Spinal cord (tissue), 10 donors: ENCODE data around the gene AGT. TPM values are rescaled to one million over a fixed set of nuclear protein-coding genes. Genes with fewer than 3 reads are reported as not detected.

Experiments
- DNase-seq, 6 donors: peaks; one replicate each; pipeline versions ENCODE4 v3.0.0 to v3.0.0-alpha.2; 2013 to 2015; ENCODE audit warnings: low spot score in 6 of 6, low read depth in 4 of 6
- H3K27ac ChIP-seq: one replicate; pipeline ENCODE4 v1.5.1; 2013; ENCODE audit warnings: low read depth, low read length, control low read depth
- H3K27me3 ChIP-seq: one replicate; pipeline ENCODE4 v1.6.1; 2013; ENCODE audit warnings: low read length; ENCODE audit not compliant: control insufficient read depth, insufficient read depth
- H3K36me3 ChIP-seq: one replicate; pipeline ENCODE4 v1.6.1; 2013; ENCODE audit warnings: low read length; ENCODE audit not compliant: control insufficient read depth, insufficient read depth
- H3K4me1 ChIP-seq: one replicate; pipeline ENCODE4 v1.6.1; 2013; ENCODE audit warnings: low read length; ENCODE audit not compliant: control insufficient read depth, insufficient read depth
- H3K4me3 ChIP-seq: one replicate; pipeline ENCODE4 v1.5.1; 2013; ENCODE audit warnings: low read depth, low read length, control low read depth
- H3K9me3 ChIP-seq: one replicate; pipeline ENCODE4 v1.6.1; 2013; ENCODE audit warnings: low read length; ENCODE audit not compliant: control insufficient read depth, insufficient read depth
- WGBS: methylation state at CpG from one replicate; pipeline ENCODE4 v1.1.5; 2013; ENCODE audit warnings: missing lambda C conversion rate; ENCODE audit not compliant: insufficient coverage; 5-methylcytosine and 5-hydroxymethylcytosine counted together
- long read RNA-seq, 4 donors: transcript quantifications; one replicate each; lab custom pipeline, GENCODE V29; 2026
- polyA plus RNA-seq, 2 donors: library from polyadenylated mRNA; unstranded; fragments of 120-200 nt; gene quantifications; one replicate each; pipeline ENCODE4 v1.2.1, GENCODE V29; 2013; ENCODE audit not compliant: insufficient read length in 2 of 2
- total RNA-seq, 2 donors: library from RNA; depleted of rRNA in 1 of 2; stranded (reverse); fragments of 120-200 nt in 1 of 2; fragments of >200 nt in 1 of 2; gene quantifications; one replicate each; pipeline versions ENCODE4 v1.2.3 to v1.2.4, GENCODE V29; 2013 to 2014
- donor health status: healthy.

AGT gene
- total RNA-seq (100 to 1,000 TPM; 155 to 174 TPM), polyA plus RNA-seq (100 to 1,000 TPM; 324 to 452 TPM)
- long read RNA-seq, donor 1, transcript AGT-201 (5 exons, 2,291 nt) = major isoform, 161 of 327 reads
- long read RNA-seq, donor 1, partial matches to known transcripts = 166 of 327 reads
- long read RNA-seq, donor 1, other reads (novel, unspliced or antisense) = 0 of 327 reads
- long read RNA-seq, donor 2, transcript AGT-201 (5 exons, 2,291 nt) = major isoform, 65 of 137 reads
- long read RNA-seq, donor 2, partial matches to known transcripts = 72 of 137 reads
- long read RNA-seq, donor 2, other reads (novel, unspliced or antisense) = 0 of 137 reads
- long read RNA-seq, donor 3, transcript AGT-201 (5 exons, 2,291 nt) = major isoform, 63 of 136 reads
- long read RNA-seq, donor 3, partial matches to known transcripts = 73 of 136 reads
- long read RNA-seq, donor 3, other reads (novel, unspliced or antisense) = 0 of 136 reads
- long read RNA-seq, donor 4 = 0 reads

DNA sequence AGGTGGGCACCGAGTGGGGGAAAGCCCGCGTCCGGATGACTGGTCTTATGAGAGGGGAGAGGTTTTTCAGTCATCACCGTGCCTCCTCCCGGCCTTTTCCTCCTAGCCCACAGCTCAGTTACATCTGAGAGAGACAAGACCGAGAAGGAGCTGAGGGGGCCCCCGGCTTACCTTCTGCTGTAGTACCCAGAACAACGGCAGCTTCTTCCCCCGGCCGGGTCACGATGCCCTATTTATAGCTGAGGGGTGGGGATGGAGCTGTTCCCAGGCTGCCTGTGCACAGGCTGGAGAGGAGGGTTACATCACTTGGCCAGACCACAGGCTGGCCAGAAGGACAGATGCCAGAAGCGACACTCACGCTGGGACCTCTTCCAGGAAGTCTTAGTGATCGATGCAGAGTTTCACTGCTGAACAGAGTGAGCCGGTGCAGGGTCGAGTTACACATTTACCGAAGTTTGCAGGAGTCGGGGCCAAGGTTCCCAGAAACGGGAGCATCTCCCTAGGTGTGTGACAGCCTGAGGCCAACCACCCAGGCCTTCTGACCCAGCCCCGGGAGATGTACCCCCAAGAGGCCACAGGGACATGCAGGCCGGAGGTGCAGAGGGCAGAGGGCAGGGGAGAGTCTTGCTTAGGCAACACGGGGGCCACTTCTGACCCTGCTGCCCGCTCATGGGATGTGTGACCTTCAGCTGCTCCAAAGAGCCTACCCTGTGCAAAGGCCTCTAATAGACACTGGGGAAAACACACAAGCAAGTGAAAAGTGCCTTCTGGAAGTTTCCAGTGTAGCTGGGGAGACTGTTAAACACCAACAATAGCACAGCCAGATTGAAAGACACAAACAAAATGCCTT lies at the start of gene AGT:
Gene AGT (minus strand): TSS at position 208 of the 850 bp plus-strand sequence. CDS start 3,299 bp downstream, outside the sequence.
- Histone ChIP-seq H3K36me3 (peaks cover 12% of the 10 kb centered on the region), H3K27me3 (no peaks in the 10 kb centered on the region), H3K9me3 (peaks cover 2% of the 10 kb centered on the region), H3K27ac (peak within 1 kb of the TSS; percentile 85), H3K4me1 (peaks cover 46% of the 10 kb centered on the region), H3K4me3 (peak within 1 kb of the TSS; percentile 28)
- WGBS = 35% methylated on average over 20 of the region's 24 CpGs
- DNase-seq = peak in 4 of 6 donors; percentile 70 to 90 (median 77)

DNA sequence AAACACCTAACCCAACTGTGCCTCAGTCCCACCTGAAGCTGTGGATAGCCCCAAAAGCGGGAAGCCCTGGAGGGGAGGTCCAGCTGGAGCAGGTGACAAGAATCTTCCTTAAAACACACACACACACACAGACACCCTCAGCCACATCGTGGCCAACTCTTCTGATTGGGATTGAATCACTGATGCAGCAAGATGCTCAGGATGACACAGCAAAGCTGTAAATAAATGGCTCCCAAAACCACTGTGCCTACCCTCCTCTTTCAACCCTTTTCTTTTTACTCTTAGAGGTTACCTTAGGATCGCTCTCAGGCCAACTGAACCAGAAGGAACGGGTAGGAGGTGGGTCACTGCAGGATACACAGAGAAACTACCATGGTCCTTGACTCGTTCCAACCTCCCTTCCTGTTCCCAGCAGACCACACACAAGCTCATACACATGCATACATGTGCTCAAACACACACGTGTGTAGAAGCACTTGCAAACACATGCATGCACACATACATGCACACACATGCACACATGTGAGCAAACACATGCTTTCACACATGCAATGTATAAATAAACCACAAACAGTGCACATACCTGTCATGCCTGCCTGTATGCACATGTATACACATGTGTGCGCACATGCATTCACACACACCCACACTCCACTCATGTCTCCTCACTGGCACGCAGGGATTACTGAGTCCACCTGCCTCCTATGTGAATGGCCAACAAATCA lies 47.7 kb upstream of the AGT start:
- no peak overlapping the region for H3K4me3 ChIP-seq
- no peak overlapping the region for H3K27ac ChIP-seq
- H3K9me3 ChIP-seq = no peaks in the 10 kb centered on the region
- H3K4me1 ChIP-seq = no peaks in the 10 kb centered on the region
- 92% methylated on average over 6 of the region's 8 CpGs for WGBS
- no peak for DNase-seq
- no peaks in the 10 kb centered on the region for H3K36me3 ChIP-seq
- no peaks in the 10 kb centered on the region for H3K27me3 ChIP-seq

DNA sequence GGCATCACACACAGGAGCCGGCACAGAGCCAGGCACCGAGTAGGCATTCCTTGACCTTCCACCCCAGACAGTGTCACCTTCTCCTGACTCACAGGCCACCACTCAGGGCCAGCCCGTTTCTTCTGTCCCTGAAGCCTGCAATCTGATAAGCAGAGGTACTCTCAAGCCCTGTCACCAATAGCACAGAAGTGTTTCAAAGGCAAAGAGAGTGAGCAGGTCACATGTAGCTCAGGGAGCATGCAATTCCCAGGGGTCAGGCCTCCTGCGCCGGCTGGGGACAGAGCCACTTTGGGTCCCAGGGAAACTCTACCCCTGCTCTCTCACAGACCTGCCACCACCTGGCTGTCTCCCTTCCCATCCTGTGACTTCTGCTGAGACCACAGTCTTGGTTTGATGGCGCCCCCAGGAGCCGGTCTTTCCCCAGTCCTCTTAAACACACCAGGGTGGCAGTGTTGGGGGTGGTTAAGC lies 46.5 kb upstream of the AGT start:
- no peaks in the 10 kb centered on the region for H3K4me1 ChIP-seq
- no peak overlapping the region for H3K27ac ChIP-seq
- H3K4me3 ChIP-seq = no peak overlapping the region
- DNase-seq = no peak
- WGBS = 69% methylated on average over 5 of the region's 7 CpGs
- H3K36me3 ChIP-seq = no peaks in the 10 kb centered on the region
- no peaks in the 10 kb centered on the region for H3K9me3 ChIP-seq
- no peaks in the 10 kb centered on the region for H3K27me3 ChIP-seq

DNA sequence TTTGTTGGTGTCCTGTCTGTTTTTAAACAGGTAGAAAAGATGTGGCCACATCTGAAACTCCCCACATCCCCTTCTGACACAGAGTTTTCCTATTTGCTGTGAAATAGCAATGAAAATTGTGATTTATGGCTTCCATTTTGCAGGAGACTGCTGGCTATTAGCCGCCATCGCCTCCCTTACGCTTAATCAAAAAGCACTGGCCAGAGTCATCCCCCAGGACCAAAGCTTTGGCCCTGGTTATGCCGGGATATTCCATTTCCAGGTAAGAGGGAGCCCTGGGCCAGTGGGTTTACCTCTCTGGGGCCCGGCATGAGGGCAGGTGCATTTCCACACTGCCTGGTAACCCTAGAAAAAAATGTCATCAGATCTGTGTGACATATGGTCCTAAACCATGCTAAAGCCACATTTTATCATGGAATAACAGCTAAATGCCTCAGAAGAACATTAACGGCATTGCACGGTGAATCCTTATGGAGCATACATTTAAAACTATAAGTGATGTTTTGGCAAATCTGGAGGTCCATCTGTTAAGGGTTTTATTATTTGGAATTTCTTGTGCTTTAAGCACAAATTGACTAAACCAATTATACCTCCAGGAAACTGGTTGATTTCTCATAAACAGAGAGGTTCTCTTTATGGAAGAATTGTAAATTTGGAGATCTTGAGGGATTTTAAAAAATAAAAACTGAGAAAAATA lies 45.6 kb upstream of the AGT start:
- Histone ChIP-seq H3K27ac (no peak overlapping the region), H3K9me3 (no peaks in the 10 kb centered on the region), H3K27me3 (no peaks in the 10 kb centered on the region), H3K4me1 (no peaks in the 10 kb centered on the region), H3K36me3 (no peaks in the 10 kb centered on the region), H3K4me3 (no peak overlapping the region)
- DNase-seq = peak in 2 of 6 donors; percentile 59 to 60
- WGBS = 69% methylated on average over 5 of the region's 7 CpGs

DNA sequence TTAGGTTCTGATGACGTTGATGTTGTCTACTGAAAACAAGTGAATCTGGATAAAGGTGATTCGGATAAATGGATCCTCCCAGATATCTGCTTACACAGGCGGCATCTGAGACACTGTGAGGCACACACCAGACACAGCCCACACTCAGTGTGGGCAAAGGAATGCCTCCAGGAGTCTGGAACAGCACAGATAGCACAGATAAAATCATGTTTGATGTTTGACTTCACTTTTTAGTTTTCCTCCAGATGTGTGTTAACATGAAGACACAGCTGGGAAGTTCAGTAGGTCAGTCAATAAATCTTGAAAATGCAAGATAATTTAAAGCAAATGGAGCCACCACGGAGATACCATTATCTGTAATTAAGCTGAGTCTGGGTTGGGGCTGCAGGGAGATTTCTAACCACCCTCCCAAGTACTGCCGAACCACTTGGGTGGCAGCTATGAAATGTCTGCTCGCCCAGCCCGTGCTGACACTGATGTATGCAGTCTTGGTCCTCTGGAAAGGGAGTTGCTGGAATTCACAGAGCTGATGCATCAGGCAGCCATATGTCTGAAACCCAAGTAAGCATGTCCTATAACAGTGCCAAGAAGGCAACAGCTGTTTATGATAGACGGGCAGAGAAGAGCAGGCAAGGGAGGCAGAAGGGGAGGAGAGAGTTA lies 44.9 kb upstream of the AGT start:
- DNase-seq = peak in 2 of 6 donors; percentile 70 to 84
- 47% methylated on average over 3 of the region's 8 CpGs for WGBS
- H3K27me3 ChIP-seq = no peaks in the 10 kb centered on the region

DNA sequence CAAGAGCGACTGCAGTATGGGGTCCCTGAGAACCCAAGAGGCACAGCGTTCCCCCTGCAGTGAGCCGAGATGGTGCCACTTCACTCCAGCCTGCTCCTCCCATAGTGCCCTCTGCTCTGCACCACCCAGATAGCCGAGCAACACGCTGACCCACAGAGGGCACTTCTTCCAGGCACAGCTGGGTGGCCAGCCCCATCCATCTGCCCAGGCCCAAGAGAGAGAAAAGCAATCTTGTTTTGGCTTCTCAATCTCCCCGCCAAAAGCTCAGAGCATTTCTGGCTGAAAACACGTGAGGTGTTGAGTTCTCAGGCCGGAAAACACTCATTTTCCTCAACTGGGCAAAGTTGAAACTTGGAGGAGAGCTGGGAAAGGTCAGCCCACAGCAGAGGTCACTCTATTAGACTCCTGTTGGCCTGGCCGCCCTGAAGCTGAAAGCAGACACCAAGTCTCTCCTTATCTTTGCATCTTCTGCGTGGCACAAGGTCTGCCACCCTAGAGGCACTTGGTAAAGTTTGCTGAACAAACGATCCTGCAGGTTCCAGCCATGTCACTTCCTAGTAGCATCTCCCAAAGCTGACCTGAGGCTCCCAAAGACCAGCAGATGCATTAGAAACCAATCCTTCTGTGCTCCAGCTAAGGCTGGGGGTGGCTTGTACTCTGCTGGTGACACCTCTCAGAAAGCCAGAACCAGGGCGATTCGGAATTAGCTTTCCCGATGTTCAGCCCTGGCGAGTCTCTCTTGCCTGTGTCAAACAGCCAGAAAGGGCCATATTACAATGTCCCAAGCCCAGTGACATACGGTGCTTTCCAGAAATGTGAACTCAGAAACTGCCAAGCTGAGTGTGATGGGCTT lies 44.2 kb upstream of the AGT start:
- Histone ChIP-seq H3K4me1 (peaks cover 10% of the 10 kb centered on the region), H3K36me3 (no peaks in the 10 kb centered on the region), H3K27ac (no peak overlapping the region), H3K9me3 (no peaks in the 10 kb centered on the region), H3K27me3 (no peaks in the 10 kb centered on the region), H3K4me3 (no peak overlapping the region)
- no peak for DNase-seq
- WGBS = 89% methylated on average over 14 of the region's 16 CpGs

More for the DNA sequence above, 44.9 kb upstream of the AGT start:
- Histone ChIP-seq H3K4me1 (peaks cover 2% of the 10 kb centered on the region), H3K4me3 (no peak overlapping the region), H3K27ac (no peak overlapping the region), H3K9me3 (no peaks in the 10 kb centered on the region), H3K36me3 (no peaks in the 10 kb centered on the region)

DNA sequence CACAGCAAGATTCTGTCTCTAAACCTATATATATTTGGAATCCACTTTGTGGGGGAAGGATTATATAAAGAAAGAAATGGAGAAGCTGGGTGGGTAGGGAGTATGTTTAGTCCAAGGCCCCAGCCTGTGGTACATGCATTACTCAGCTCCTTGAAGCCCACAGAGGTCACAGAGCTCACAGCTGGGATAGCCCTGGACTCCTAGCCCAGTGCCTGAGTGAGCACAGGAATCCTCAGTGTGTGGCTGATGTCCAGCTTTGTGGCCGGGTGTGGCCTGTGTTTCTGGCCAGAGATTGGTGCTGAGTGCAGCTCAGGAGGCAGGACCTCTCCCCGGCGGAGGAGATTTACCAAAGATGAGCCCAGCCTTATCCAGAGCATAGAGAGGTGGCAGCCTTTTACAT lies 40.9 kb upstream of the AGT start:
- Histone ChIP-seq H3K4me3 (no peak overlapping the region), H3K27me3 (no peaks in the 10 kb centered on the region), H3K36me3 (no peaks in the 10 kb centered on the region), H3K27ac (no peak overlapping the region), H3K9me3 (no peaks in the 10 kb centered on the region), H3K4me1 (peaks cover 28% of the 10 kb centered on the region)
- 81% methylated on average over 3 of the region's 3 CpGs for WGBS
- no peak for DNase-seq
